ENCODE data around the gene FAM72C.
"Not testable (repeated sequence)": the region's sequence is repeated elsewhere in the genome, so short reads cannot be mapped to it uniquely, and the experiment has no call there.

The FAM72C gene

GRCh38 chr1:143971924-143972700, at the start of gene FAM72C:
Gene FAM72C, minus strand, starts transcription at chr1:143971986. Its CDS starts 845 bp downstream, at chr1:143971141.
- H3K27ac ChIP-seq: not testable (repeated sequence)

GRCh38 chr1:144020001-144020738, 48.4 kb upstream of the FAM72C start:
- H3K27ac ChIP-seq: not testable (repeated sequence)

- not testable (repeated sequence) for H3K27ac ChIP-seq
Measured at GRCh38 chr1:144019101-144019500, 47.3 kb upstream of the FAM72C start.

GRCh38 chr1:144015180-144015966, 43.6 kb upstream of the FAM72C start:
- not testable (repeated sequence) for H3K27ac ChIP-seq

- H3K27ac ChIP-seq: not testable (repeated sequence)
Measured at GRCh38 chr1:144014528-144014927, 42.7 kb upstream of the FAM72C start.

DNA sequence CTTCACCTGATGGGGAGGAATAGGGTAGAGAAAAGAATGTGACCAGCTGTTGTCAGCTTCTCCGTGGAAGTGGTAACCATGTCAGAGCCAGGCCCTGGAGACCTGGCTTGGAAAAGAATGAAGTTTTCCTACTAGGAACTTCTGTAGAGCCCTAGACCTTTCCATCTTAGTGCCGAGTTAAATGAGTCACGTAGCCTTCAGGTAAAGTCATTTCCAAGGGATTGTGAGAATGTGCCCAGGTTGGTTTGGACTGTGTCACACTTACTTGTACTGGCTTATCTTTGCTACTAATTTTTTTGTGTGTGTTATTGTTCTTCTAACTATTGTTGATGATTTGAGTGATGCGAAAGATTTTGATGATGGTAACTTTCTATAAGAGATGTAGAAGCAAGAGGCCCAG, 42.3 kb upstream of the FAM72C start:
- not testable (repeated sequence) for H3K27ac ChIP-seq

DNA sequence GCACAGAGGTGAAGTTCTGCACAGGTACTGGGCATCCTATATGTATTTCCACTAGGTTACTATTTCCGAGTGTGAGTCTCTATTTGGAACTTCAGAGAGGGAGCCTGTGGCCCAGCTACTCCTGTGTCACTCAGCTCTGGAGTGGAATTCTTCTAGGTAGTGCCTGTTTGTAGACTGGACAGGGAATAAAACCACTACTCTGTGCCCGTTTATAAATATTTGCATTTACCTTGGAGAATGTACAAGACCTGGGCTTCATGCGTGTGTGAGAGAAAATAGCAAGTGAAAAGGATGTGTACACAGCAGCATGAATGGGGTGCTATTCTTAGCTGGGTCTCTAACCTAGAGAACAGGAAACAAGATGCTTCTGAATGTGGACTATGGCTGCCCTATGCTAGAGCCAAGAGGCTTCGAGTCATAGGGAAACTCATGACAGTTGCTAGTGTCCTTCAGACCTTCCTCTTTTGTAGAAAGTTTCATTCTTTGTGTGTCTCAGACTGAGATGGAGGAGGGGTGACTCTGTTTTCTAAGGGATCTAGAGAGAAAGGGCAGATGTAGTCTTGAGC, 40.5 kb upstream of the FAM72C start:
- H3K27ac ChIP-seq: not testable (repeated sequence)

DNA sequence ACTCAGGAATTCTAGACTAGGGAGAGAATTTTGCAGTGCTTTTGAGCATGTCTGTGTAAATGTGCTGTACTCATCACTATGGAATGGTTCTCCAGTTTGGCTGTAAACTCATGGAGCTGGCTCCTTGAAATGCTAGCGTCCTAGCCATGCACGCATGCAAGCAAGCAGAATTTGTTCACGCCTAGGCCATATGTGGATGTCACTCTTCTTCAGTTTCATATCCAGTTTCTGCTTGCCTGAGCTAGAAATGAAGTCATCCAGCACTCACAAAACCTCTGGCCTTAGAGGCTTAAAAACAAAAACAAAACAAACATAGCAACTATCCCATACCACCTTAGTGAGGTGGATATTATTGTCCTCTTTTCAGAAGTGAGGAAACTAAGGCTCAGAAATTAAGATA, 37.6 kb upstream of the FAM72C start:
- H3K27ac ChIP-seq: not testable (repeated sequence)

- H3K27ac ChIP-seq: not testable (repeated sequence)
Measured at GRCh38 chr1:144004259-144004658, 32.5 kb upstream of the FAM72C start.

DNA sequence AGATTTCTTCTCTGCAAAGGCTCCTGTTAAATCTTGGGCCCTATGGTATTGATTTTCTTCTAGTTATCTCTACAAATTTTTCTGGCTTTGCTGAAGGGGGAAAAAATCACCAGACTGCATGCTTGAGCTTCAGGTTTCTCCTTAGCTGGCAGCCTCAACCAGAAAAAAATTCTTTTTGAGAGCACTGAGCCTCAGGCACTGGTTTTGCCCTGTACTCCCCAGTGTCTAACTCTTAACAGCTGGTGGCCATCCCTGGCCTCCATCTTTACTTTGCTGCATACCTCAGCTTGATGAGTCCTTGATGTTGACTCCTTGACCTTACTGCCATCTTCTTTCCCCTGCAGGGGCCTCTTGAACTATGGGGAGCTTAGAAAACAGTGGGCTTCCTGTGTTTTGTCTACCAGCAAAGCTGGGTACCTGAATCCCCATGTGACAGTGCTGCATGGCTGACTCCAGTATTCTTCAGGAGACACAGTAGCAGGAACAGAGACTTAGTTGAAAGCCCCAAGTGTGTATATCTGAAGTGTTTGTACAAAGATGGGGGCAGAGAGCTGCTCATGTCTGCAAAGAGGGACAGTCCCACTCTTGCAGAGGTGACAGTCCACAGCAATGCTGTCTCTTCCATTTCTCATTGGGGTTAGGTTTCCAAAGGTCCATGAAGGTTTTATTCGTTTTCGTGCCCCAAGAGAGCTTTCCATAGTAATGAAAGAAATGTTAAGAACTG, 31.7 kb upstream of the FAM72C start:
- H3K27ac ChIP-seq: not testable (repeated sequence)

DNA sequence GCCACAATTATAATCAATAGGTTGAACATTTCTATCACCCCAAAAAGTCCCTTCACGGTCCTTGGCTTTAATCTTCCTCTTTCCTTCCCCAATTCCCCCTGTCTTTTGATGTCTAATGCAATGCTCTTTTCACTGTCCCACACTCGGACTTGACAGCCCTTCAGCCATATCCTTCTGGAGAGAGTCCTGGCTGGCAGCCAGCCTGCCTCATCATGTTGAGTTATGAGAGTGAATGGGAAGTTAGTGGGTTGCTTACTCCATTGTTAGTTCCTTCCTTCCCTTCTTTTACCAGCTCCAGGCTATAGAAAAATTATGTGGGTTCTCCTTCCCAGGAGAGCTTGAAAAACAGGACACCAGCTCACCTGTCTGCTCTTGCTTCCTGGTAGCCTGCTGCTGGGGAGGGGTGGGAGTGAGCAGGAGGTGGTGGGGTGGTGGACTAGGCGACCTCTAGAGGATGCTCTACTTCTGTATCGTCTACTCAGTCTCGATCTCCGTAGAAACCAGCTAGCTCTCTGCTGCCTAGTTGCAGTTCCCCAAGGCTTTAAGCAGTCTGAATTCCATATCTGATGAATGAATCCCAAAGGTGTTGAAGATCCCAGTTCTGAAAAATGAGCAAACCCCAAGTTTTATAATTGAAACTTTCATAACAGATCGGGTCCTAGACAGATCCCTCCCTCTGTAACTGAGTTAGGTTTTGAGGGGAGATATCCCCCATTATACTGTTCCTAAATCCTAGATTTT, 30.5 kb upstream of the FAM72C start:
- not testable (repeated sequence) for H3K27ac ChIP-seq

- H3K27ac ChIP-seq: not testable (repeated sequence)
Measured at GRCh38 chr1:144001077-144001476, 29.3 kb upstream of the FAM72C start.

DNA sequence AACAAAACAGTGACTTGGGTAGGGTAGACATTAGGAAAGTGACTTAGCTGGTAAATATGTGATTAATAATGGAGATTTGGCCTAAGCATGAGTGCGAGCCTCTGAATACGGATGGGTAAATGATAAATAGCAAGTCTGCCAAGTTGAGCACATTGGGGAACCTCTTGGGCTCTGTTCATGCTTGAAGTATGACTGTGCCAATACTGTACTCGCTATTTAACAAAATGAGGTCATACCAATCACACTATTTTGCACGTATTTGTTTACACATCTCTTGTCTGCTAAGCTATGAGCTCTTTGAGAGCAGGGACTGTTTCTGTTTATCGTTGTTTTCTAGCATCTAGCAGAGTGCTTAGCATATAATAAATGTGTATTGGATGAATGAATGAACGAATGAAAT, 24.2 kb upstream of the FAM72C start:
- H3K27ac ChIP-seq: not testable (repeated sequence)

DNA sequence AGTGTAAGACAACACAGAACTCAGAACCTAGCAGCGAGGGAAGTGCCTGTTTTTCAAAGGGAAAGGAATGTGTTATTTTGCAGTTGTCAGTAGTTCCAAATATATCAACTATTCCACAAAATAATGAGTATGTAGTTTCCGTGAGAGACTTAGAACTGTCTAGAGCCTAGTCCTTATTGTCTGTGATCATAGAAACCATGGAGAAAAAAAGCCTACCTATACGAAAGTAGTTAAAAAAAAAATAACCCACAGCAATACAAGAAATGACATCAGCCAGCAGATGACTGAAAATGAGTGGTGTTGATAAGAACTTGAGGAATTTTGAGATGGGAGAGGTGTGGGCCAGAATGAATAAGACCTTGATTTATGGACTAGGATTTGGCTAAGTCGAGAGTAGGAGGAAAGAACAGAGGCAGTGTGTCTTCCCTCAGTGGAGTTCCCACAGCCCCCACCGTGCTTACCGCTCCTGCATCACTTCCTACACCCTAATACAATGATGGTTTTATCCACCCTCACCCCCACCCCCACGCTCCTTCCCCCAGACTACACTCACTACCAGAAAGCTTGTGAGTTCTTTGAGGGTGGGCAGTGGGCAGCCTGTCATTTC, 21.6 kb upstream of the FAM72C start:
- H3K27ac ChIP-seq: not testable (repeated sequence)

DNA sequence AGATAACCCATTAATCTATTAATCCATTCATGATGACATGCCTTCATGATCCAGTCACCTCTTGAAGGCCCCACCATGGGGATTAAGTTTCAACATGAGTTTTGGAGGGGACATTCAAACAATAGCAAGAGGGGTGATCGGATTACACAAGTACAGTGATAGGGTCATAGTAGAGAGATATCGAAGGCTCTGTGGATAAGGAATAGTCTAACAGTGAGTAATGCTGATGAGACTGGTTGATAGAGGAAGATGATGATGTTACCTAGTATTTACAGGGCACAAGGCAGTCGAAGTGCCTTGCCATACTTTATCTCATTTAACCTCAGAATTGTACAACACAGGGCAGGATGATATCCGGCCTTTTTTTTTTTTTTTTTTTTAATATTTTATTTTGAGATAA, 18.9 kb upstream of the FAM72C start:
- not testable (repeated sequence) for H3K27ac ChIP-seq

GRCh38 chr1:143989719-143990118, 17.9 kb upstream of the FAM72C start:
- not testable (repeated sequence) for H3K27ac ChIP-seq

DNA sequence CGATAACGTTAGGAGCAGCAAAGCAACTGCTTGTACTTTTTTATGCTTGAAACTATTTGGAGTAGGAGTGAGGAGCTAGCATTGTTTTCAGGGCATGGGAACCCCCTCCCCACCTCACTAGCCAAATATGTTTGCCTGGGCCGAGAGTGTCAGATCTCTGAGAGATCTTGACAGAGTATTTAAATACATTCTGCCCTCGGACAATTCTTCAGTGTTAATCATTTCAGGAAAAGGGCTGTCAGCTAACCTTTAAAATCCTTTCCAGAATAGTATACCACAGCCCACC, 17.6 kb upstream of the FAM72C start:
- H3K27ac ChIP-seq: not testable (repeated sequence)

DNA sequence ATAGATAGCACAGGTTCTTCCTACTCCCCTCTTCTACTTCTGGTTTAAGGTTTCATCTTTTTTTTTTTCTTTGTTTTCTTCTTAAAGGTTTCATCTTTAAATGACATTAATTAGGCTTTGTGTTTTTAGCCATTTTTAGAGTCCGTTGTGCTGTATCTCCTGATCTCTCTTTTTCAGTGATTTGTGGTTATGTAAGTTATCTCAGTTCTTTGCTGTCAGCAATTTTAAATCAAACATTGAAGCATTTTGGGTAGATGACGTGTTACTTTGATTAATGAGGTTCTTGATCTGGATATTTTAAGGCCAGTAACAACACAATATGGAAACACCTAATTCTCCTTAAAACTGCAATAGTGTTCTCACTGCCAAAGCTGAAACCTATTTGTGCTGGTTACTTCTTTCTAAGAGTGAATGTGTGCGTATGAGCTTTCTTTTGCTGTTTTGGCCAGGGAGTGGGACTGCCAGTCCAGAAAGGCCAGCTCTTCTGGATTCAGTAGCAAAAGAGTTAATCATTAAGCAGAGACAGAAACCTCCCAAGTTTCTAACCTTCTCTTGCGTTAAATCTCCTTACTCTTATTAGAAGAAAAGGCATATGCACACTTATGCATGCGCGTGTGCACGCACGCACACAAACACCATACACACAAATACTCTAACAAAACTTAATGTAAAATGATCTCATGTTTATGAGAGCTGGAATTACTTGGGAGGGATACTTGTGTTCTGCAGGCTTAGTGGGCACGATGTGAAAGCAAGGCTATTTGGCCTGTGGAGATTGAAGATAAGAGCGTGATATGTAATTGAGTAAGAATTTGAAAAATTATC, 17.0 kb upstream of the FAM72C start:
- H3K27ac ChIP-seq: not testable (repeated sequence)

DNA sequence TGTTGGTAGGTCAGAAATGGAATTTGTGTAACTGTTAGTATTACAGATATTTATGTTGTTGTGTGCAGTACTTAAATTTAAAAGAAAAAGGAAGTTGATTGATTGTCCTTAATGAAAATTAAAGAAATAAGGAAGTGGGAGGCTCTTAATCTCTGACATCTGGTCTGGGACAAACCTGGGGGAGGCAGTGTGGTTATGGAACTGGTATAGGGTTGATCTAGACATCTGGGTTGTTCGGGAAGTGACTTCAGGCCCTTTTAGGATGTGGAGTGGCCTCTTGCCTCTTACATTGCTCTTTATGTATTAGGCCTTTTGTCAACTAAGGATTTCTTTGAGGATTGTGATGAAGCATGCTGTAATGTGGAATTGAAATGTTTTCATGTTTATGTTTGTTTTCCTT, 16.1 kb upstream of the FAM72C start:
- not testable (repeated sequence) for H3K27ac ChIP-seq

All from C4-2B (cell line).